GM10266 (cell line): Measurements from ENCODE around the gene ACVR2A.

Experiments used
- DNase-seq: peaks from one replicate; pipeline ENCODE4 v3.0.0; 2012; ENCODE audit errors: extremely low spot score
- TF ChIP-seq, protein P1 (sequence below): IDR thresholded peaks from 2 replicates; pipeline ENCODE4 v1.5.1; 2012; ENCODE audit warnings: mild to moderate bottlenecking, low read depth; ENCODE audit not compliant: control insufficient read depth, insufficient read depth; ENCODE audit errors: missing control alignments

ACVR2A gene

DNA sequence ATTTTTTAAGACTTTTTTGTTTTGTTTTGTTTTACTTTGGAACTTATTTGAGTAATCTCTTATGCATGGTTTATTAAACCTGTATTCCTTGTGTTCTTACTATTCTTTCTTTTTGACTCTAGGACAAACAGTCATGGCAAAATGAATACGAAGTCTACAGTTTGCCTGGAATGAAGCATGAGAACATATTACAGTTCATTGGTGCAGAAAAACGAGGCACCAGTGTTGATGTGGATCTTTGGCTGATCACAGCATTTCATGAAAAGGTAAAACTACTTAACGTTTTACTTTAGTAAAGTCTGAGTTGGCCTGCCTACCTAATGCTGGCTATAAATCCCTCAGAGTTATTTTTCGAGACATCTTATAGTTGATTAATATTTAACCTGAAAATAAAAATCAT lies 72.3 kb downstream of the ACVR2A start:
- TF ChIP-seq, protein P1, sequence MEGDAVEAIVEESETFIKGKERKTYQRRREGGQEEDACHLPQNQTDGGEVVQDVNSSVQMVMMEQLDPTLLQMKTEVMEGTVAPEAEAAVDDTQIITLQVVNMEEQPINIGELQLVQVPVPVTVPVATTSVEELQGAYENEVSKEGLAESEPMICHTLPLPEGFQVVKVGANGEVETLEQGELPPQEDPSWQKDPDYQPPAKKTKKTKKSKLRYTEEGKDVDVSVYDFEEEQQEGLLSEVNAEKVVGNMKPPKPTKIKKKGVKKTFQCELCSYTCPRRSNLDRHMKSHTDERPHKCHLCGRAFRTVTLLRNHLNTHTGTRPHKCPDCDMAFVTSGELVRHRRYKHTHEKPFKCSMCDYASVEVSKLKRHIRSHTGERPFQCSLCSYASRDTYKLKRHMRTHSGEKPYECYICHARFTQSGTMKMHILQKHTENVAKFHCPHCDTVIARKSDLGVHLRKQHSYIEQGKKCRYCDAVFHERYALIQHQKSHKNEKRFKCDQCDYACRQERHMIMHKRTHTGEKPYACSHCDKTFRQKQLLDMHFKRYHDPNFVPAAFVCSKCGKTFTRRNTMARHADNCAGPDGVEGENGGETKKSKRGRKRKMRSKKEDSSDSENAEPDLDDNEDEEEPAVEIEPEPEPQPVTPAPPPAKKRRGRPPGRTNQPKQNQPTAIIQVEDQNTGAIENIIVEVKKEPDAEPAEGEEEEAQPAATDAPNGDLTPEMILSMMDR = no peak
- DNase-seq = no peak

DNA sequence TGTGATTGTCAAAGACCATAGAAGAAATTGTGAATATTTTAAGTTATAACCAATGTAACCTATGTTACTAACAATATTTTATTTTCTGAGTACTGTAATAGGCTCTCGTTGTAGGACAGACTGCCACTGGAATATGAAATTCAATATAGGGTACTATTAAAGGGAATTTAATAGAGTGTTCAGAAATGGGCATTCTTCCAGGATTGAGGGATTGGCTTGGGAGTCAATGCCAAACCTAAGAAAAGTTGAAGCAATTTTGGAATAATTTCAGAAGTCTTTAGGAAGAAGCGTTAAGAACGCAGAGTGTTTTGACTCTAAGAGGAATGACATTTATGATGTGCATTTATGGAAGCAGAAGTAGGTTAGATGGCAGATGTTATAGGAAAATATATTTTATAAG lies 79.0 kb downstream of the ACVR2A start:
- TF ChIP-seq, protein P1 = no peak
- no peak for DNase-seq

DNA sequence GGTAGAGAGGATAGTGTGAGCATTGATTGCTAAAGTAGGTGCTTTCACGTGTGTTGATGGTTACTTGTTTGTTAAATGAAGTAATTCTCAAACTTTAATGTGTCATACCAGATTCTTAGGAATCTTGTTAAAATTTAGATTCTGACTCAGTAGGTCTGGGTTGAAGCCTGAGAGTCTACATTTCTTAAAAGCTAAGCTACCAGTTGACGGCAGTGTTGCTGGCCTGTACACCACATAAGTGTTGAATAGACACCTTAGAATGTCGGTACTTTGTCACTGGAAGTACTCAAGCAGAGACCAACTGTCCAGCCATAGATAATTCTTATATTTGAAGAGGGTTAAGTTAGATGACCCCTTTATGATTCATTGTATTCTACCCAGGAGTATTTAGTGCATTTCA lies 79.8 kb downstream of the ACVR2A start:
- no peak for DNase-seq
- TF ChIP-seq, protein P1 = no peak

DNA sequence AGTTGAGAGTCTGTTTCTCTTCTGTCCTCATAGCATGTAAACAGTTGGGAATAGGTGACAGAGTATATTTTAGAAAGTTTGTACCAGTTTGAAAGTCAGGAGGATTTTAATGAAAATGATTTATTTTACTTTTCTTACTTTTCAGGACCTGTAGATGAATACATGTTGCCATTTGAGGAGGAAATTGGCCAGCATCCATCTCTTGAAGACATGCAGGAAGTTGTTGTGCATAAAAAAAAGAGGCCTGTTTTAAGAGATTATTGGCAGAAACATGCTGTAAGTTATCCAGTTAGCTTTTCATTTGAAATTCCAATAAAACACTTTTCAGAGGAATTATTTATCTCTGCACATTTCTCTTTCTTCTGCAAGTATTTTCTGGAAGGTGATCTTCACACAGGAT lies 81.1 kb downstream of the ACVR2A start:
- no peak for DNase-seq
- TF ChIP-seq, protein P1 = no peak

DNA sequence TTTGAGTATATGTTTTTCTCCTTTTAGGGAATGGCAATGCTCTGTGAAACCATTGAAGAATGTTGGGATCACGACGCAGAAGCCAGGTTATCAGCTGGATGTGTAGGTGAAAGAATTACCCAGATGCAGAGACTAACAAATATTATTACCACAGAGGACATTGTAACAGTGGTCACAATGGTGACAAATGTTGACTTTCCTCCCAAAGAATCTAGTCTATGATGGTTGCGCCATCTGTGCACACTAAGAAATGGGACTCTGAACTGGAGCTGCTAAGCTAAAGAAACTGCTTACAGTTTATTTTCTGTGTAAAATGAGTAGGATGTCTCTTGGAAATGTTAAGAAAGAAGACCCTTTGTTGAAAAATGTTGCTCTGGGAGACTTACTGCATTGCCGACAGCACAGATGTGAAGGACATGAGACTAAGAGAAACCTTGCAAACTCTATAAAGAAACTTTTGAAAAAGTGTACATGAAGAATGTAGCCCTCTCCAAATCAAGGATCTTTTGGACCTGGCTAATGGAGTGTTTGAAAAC lies 82.3 kb downstream of the ACVR2A start:
- TF ChIP-seq, protein P1 = no peak
- no peak for DNase-seq

DNA sequence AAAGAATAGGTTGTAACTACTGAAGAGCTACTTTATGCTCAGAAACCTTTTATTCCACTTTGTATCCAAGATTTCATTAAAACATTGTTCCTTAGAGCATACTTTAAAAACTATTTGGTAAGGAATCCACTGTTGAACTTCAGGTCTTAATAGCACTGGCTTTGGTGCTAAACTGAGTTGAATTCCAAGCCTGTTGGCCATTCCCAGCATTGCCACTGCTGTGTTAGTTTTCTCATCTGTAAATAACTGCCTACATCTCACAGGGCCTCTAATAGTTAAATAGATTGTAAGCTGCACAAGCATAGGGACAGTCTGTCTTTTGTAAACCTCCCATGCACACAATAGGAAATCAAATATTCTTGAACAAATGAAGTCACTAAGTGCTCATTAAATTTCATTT lies 89.1 kb downstream of the ACVR2A start:
- TF ChIP-seq, protein P1 = no peak
- no peak for DNase-seq

DNA sequence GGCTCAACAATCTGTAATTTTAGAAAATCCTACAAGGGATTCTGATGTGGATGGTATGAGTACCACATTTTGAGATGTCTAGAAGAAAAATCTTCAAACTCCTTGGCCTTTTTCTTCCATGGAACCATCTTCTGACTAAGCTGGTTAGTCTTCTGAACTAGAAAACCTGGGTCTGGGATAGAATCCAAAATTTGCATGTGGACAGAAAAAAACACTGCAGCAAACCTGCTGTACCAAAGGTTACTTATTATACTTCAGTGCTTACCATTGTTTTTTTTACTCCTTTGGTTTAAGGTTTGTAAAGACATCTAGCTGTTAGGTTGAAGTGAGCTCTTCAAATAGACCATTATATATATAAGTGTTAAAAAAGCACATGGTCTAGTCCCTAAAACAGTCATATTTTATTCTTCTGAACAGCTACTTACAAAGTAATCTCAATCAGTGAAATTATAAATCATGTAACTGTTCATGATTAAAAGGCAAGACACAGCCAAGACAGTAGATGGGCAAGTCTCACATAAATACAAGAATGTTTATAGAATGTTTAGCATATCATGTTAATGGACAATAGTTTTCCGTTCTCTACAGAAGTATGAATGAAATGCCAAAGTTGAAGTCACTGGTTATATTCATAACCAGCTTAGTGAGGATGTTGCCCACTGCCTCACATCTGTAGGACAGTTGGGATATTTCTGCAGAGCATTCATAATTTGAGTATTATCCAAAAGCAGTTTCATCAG lies 90.2 kb downstream of the ACVR2A start:
- DNase-seq = no peak
- TF ChIP-seq, protein P1 = no peak
